Measurements from ENCODE around the gene ABCC4.
A peak's percentile ranks its signal among the peaks of the same experiment; 100 is the strongest.

Gene ABCC4

DNA sequence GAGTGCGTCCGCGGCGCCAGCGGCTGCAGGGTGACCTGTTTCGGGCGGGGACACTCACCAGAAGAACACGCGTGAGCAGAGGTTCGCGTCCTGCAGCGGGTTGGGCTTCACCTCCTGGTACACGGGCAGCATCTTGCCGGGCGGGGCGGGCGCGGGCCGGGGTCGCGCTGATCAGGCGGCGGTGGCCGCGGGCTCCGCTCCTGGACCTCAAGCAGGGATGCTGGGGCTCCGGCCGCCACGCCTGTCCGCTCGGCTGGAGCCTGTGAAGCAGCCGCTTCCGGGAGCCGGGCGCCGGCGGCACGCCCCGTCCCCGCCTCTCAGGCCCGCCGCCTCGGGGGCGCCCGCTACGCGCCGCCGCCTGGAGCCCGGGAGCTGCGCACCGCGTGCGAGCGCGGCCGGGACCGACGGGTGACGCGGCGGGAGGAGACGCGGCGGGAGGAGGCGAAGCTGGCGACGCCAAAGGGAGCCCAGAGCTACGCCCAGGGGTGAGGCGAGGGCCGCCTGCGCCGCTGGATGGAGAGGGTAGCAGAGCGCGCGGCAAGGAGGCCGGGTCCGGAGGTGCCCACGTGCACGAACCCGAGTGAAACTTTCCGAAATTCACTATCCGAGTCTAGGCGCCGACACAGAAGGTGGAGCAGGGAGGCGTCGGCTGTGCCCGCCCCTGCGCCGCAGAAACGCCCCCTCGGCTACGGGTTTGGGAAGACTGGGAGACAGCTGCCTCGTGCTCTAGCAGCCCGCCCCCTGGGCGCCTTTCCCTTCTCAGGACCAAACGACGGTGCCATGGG, at the start of gene ABCC4:
Gene ABCC4, minus strand, starts transcription at position 269 of the 785 bp plus-strand sequence. Its CDS starts 137 bp downstream, at position 132.
- DNase-seq = peak; percentile 72 to 78

DNA sequence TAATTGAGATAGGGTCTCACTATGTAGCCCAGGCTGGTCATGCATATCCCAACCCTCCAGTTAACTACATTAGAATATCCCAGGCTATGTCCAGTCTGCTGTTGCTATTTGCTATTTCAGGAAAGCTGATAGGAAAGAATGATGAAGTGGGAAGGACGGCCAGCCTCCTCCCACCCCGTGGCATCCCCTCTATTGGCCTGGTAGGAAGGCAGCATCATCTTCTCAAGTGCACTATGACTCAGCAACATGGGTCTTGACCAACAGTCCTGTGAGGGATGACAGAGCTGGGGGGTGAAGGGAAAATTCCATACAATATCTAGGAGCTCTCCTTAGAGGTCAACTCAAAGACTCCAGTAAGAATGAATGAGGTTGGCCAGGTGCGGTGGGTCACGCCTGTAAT, 48.0 kb upstream of the ABCC4 start:
- DNase-seq = no peak

DNA sequence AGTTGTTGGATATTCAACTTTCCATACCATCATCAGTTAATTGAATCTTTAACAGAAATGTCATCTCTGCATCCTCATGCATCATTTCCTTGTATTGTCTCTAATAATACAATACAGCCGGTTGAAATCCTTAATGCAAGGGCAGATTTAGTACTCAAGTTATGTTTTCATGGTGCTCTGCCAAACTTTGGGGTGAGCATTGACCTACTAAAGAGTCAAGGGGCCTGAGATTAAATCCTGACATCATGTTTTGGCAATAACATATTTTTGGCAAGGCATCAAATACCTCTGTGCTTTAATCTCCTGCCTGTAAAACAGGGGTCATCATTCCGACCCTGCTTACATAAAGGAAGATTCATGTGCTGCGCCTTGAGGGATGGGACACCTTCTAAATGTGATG, 42.7 kb upstream of the ABCC4 start:
- no peak for DNase-seq

GRCh38 chr13:95341441-95341840, 40.2 kb upstream of the ABCC4 start:
- no peak for DNase-seq

GRCh38 chr13:95338905-95339304, 37.7 kb upstream of the ABCC4 start:
- no peak for DNase-seq

DNA sequence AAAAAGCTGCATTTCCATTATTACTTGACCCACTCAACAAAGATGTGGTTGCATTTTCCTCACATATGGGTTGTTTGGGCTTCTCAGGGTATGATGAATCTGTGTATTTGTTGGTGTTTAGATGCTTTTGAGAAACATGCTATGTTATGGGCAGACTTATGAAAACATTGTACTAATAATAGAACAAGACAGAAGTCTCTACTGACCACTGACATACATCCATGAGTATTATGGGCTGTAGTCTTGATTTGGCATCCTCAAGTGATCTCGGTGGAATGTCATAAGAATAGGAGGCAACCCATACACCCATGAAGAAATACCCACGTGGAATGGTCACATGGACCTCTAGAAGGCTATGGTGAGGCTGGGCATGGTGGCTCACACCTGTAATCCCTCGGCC, 36.3 kb upstream of the ABCC4 start:
- no peak for DNase-seq

DNA sequence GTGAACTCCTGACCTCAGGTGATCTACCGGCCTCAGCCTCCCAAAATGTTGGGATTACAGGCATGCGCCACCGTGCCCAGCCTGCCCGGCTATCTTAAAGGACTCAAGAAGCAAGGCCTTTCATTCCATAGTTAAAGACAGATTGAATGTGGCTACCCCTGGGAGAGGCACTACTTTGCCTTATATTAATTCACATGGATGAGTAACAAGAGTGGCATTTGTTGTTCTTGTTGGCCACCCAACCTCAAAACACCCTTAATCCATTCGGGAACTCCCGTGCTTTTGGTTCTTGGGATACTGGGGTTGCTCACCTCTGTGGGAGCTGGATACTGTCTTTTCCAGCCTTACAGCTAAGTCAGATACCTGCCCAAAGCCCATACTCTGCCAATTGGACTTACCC, 34.4 kb upstream of the ABCC4 start:
- no peak for DNase-seq

- no peak for DNase-seq
These were observed 27.1 kb upstream of the ABCC4 start for GRCh38 chr13:95328386-95328785.

DNA sequence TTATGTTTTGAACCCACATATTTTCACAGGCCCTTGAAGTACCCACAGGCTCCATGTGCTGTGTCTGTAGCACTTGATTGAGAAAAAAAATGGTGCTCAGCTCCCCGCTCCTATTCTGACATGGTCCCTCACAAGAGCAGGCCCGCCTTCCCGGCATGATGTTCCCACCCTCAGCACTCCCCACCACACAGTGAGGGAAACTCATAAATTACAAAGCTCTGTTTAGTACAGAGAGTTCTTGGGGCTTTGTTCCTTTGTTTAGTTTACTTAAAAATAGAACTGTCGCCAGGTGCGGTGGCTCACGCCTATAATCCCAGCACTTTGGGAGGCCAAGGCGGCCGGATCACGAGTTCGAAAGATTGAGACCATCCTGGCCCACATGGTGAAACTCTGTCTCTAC, 25.9 kb upstream of the ABCC4 start:
- DNase-seq = no peak

DNA sequence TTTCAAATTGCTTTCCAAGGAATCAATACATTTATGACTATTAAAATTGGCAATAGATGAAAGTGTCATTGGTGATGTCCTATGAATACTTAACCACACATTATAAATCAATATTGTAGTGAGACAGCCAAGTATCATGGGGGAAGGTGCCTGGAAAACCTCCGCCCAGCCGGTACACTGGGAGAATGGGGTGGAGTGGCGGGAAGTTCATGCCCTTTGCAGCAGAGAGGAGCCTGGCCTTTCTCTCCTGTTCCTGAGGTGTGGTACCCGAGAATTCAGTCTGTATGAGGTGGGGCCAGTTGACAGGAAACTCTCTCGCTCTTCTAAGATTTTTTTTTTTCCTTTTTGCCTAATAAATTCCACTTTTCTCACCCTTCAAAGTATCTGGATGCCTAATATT, 25.4 kb upstream of the ABCC4 start:
- DNase-seq = no peak

DNA sequence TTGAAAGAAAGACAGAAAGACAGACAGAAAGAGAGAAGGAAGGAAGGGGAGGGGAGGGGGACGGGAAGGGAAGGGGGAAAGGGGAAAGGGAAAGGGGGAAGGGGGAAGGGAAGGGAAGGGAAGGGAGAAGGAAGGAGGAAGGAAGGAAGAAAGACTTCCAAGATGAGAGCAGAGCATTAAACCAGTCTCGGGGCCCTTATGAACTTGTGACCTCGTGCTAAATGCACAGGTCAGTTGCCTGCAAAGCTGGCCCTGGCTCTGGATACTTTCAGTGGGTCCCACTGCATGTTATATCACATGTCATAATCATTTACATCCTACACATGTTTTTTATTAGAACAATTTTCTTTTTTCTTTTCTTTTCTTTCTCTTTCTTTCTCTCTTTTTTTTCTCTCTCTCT, 24.2 kb upstream of the ABCC4 start:
- no peak for DNase-seq

- DNase-seq = no peak
These were observed 22.8 kb upstream of the ABCC4 start for GRCh38 chr13:95323930-95324662.

GRCh38 chr13:95319551-95320274, 18.5 kb upstream of the ABCC4 start:
- no peak for DNase-seq

DNA sequence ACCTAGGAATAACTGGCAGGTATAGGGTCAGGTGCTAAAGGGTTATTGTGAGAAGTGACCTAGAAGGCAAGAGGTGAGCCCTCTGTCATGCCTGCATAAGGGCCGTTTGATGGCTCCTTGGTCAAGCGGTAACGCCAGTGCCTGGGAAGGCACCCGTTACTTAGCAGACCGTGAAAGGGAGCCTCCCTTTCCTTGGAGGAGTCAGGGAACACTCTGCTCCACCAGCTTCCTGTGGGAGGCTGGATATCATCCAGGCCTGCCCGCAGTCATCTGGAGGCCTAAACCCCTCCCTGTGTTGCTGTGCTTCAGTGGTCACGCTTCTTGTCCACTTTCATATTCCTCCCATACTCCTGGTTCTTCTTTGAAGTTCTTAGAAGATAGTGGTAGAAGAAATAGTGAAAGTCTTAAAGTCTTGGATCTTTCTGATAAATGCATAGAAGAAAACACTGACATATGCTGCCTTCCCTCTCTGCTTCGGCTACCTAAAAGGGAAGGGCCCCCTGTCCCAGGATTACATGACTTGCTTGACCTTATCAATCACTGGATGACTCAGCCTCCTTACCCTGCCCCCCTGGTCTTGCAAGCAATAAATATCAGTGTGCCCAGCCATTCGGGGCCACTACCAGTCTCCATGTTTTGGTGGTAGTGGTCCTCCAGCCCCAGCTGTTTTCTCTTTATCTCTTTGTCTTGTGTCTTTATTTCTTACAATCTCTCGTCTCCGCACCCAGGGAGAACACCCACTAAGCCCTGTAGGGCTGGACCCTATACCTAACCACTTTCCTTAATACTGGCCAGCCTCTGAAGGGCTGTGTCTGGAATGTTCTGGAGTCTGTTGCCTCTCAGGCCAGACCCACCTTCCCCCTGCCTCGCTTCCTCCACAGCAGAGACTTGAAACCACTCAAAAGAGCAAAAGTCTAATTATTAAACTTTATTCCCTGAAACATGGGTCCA, 16.1 kb upstream of the ABCC4 start:
- no peak for DNase-seq

DNA sequence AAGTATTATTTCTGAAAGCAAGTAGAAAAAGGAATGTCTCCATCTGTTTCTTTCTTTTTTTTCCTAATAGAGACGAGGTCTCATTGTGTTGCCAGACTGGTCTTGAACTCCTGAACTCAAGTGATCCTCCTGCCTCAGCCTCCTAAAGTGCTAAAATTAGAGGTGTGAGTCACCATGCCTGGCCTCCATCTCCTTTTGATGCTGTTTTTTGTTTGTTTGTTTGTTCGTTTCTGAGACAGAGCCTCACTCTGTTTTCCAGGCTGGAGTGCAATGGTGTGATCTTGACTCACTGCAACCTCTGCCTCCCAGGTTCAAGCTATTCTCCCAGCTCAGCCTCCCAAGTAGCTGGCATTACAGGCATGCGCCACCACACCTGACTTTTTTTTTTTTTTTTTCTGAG, 14.5 kb upstream of the ABCC4 start:
- no peak for DNase-seq

- DNase-seq = no peak
These were observed 6.3 kb upstream of the ABCC4 start for GRCh38 chr13:95307507-95307906.

- no peak for DNase-seq
These were observed 3.2 kb upstream of the ABCC4 start for GRCh38 chr13:95304453-95304852.

- DNase-seq = peak; percentile 52 to 69
These were observed 730 bp upstream of the ABCC4 start for GRCh38 chr13:95301968-95302393.

GRCh38 chr13:95300625-95301182, 547 bp downstream of the ABCC4 start:
- peak in 1 of 2 experiments; percentile 24 for DNase-seq

DNA sequence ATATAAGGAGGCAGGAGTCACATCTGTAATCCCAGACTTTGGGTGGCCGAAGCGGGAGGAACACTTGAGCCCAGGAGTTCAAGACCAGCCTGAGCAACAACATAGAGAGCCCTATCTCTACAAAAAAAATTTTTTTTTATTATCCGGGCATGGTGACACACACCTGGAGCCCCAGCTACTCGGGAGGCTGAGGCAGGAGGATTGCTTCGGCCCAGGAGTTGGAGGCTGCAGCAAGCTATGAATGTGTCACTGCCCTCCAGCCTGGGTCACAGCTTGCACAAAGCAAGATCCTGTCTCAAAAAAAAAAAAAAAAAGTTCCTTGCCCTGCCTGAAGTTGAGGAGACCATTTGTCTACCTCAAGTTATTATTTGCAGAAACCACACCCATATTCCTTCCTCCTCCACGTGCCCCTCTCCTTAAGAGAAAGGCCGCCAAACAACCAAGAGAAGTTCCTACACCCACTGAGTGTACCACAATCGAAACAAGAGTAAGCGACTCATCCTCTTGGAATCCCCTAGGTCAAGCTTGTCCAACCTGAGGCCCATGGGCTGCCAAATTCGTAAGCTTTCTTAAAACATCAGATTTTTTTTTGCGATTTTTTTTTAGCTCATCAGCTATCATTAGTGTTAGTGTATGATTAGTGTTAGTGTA, 2.2 kb downstream of the ABCC4 start:
- no peak for DNase-seq

- no peak for DNase-seq
These were observed 2.9 kb downstream of the ABCC4 start for GRCh38 chr13:95298169-95298965.

All from NCI-H1930 (cell line).